Amygdala (tissue), 56 donors: ENCODE measurements around the gene DNHD1.

Experiments
- DNase-seq, 56 donors: peaks; one replicate each; lab custom pipeline; 2025; lab: John Stamatoyannopoulos, UW

Gene DNHD1

GRCh38 chr11:6607190-6607795 is 110.2 kb downstream of the DNHD1 start:
- DNase-seq, result no peak

GRCh38 chr11:6608011-6608410 is 110.9 kb downstream of the DNHD1 start:
- no peak for DNase-seq

GRCh38 chr11:6608726-6609501 is 111.8 kb downstream of the DNHD1 start:
- no peak for DNase-seq

- DNase-seq, result no peak
Measured at GRCh38 chr11:6609502-6610015, 112.5 kb downstream of the DNHD1 start.

- no peak for DNase-seq
Measured at GRCh38 chr11:6610591-6610990, 113.5 kb downstream of the DNHD1 start.

- DNase-seq, result peak in 18 of 56 donors; percentile 28 to 75 (median 56)
Measured at GRCh38 chr11:6611092-6611962, 114.2 kb downstream of the DNHD1 start.

- DNase-seq, result peak in 1 of 56 donors; percentile 54
Measured at GRCh38 chr11:6611963-6612212, 114.8 kb downstream of the DNHD1 start.

- peak; percentile 56 to 97 (median 90) for DNase-seq
Measured at GRCh38 chr11:6612213-6613041, 115.3 kb downstream of the DNHD1 start, which contains the start of gene TAF10. TAF10 (minus strand) TSS chr11:6612216; CDS start chr11:6612189, 27 bp downstream.

GRCh38 chr11:6613496-6613895 is 116.4 kb downstream of the DNHD1 start:
- no peak for DNase-seq

GRCh38 chr11:6614446-6614845 is 117.4 kb downstream of the DNHD1 start:
- DNase-seq, result no peak

- no peak for DNase-seq
Measured at GRCh38 chr11:6615046-6615445, 118.0 kb downstream of the DNHD1 start.

- DNase-seq, result no peak
Measured at GRCh38 chr11:6615882-6616585, 119.0 kb downstream of the DNHD1 start.

- DNase-seq, result no peak
Measured at GRCh38 chr11:6616596-6617250, 119.6 kb downstream of the DNHD1 start.

GRCh38 chr11:6617315-6617781 is 120.3 kb downstream of the DNHD1 start:
- DNase-seq, result no peak

- peak in 47 of 56 donors; percentile 15 to 74 (median 48) for DNase-seq
Measured at GRCh38 chr11:6618117-6619003, 121.3 kb downstream of the DNHD1 start.

GRCh38 chr11:6619004-6619745 is 122.1 kb downstream of the DNHD1 start, which contains the start of gene TPP1:
TPP1 (minus strand) TSS chr11:6619422; CDS start chr11:6619400, 22 bp downstream.
- DNase-seq, result peak; percentile 48 to 99 (median 92)

- no peak for DNase-seq
Measured at GRCh38 chr11:6620636-6621035, 123.6 kb downstream of the DNHD1 start.
